GM18520 (cell line): ENCODE data around the gene SPACA6.
"Not testable (repeated sequence)": the region's sequence is repeated elsewhere in the genome, so short reads cannot be mapped to it uniquely, and the experiment has no call there.

Source experiments
- ATAC-seq: cut with Tn5 transposase; IDR thresholded peaks from one replicate; pipeline ENCODE4 v1.9.1; 2021; ENCODE audit not compliant: unreplicated experiment

Gene SPACA6

GRCh38 chr19:51733742-51734522, 40.8 kb downstream of the SPACA6 start:
- no peak for ATAC-seq

GRCh38 chr19:51735759-51736449, 42.8 kb downstream of the SPACA6 start:
- no peak for ATAC-seq

GRCh38 chr19:51737389-51737788, 44.3 kb downstream of the SPACA6 start:
- ATAC-seq, result no peak

GRCh38 chr19:51737924-51738323, 44.8 kb downstream of the SPACA6 start:
- no peak for ATAC-seq

GRCh38 chr19:51738523-51738922, 45.4 kb downstream of the SPACA6 start:
- ATAC-seq, result not testable (repeated sequence)

GRCh38 chr19:51739466-51740213, 46.5 kb downstream of the SPACA6 start:
- no peak for ATAC-seq

GRCh38 chr19:51740356-51740755, 47.2 kb downstream of the SPACA6 start:
- ATAC-seq, result no peak

GRCh38 chr19:51742789-51743188, 49.7 kb downstream of the SPACA6 start:
- no peak for ATAC-seq

- ATAC-seq, result no peak
These were observed 50.3 kb downstream of the SPACA6 start for GRCh38 chr19:51743405-51743804.

GRCh38 chr19:51746731-51747130, 53.6 kb downstream of the SPACA6 start:
- ATAC-seq, result no peak

- ATAC-seq, result no peak
These were observed 56.8 kb downstream of the SPACA6 start for GRCh38 chr19:51749979-51750378.

GRCh38 chr19:51750400-51751094, 57.4 kb downstream of the SPACA6 start:
- ATAC-seq, result no peak

GRCh38 chr19:51751655-51752054, 58.5 kb downstream of the SPACA6 start, which contains the start of gene FPR1:
FPR1 (minus strand) TSS chr19:51751878; CDS start chr19:51746994, 4,884 bp downstream.
- ATAC-seq, result no peak

- no peak for ATAC-seq
These were observed 61.0 kb downstream of the SPACA6 start for GRCh38 chr19:51754109-51754508.

GRCh38 chr19:51754770-51755169, 61.6 kb downstream of the SPACA6 start:
- ATAC-seq, result no peak
